H1 (cell line): ENCODE results near the gene RAB10.

Source experiments
- CHD2 ChIP-seq: IDR thresholded peaks from 2 replicates; pipeline ENCODE4 v1.6.1; 2012; ENCODE audit warnings: low read length, improper control_type of control experiment
- CTCF ChIP-seq, 3 experiments: IDR thresholded peaks; 1 replicate in 2 of 3; 2 replicates in 1 of 3; pipeline versions ENCODE4 v1.5.1 to v1.6.1; 2011; ENCODE audit warnings: low read length in 3 of 3, mild to moderate bottlenecking in 3 of 3, inconsistent platforms in 2 of 3, low read depth in 1 of 3, moderate library complexity in 1 of 3; ENCODE audit not compliant: insufficient read depth in 1 of 3; ENCODE audit errors: control extremely low read depth in 1 of 3
- EZH2 ChIP-seq: fragments of 200-600 bp; sonication (generic); IDR thresholded peaks from 2 replicates; pipeline ENCODE4 v1.7.1; 2012; ENCODE audit warnings: low read depth, mild to moderate bottlenecking, moderate library complexity, low read length, inconsistent platforms; ENCODE audit not compliant: severe bottlenecking
- POLR2A ChIP-seq, 2 experiments: IDR thresholded peaks; 1 replicate in 1 of 2; 2 replicates in 1 of 2; pipeline ENCODE4 v1.6.1; 2011; ENCODE audit warnings: low read depth in 2 of 2, low read length in 2 of 2, mild to moderate bottlenecking in 2 of 2; ENCODE audit errors: control extremely low read depth in 1 of 2
- SIX5 ChIP-seq: IDR thresholded peaks from 2 replicates; pipeline ENCODE4 v1.6.1; 2011; ENCODE audit warnings: mild to moderate bottlenecking, low read depth, low read length
- YY1 ChIP-seq: IDR thresholded peaks from 2 replicates; pipeline ENCODE4 v1.6.1; 2011; ENCODE audit warnings: low read depth, mild to moderate bottlenecking, low read length

- TF ChIP-seq YY1 (no peak), CTCF (IDR thresholded peaks at IDR 0.05; ENCODE audit: control extremely low read depth in 1 of 3, insufficient read depth in 1 of 3, low read depth in 1 of 3, low read length in 3 of 3) (no peak), CHD2 (no peak), EZH2 (no peak), POLR2A (IDR thresholded peaks at IDR 0.05; ENCODE audit: control extremely low read depth in 1 of 2, low read depth in 2 of 2, low read length in 2 of 2) (no peak), SIX5 (no peak)
Observed at GRCh38 chr2:26024260-26024659, 9.6 kb upstream of the RAB10 start.
